SU-DHL-6 (cell line): ENCODE data around the gene KCNK3.

Experiments
- EZH2phosphoT487 ChIP-seq: fragments of 200-600 bp; sonication (generic), shearing (Covaris generic); conservative IDR thresholded peaks from 2 replicates; pipeline ENCODE4 v1.6.1; 2018; ENCODE audit warnings: mild to moderate bottlenecking, antibody characterized with exemption, low read length, moderate library complexity, mixed read lengths
- TF ChIP-seq, protein P1 (sequence below): fragments of 200-600 bp; sonication (generic); IDR thresholded peaks from one replicate; pipeline ENCODE4 v1.5.1; 2017; ENCODE audit warnings: antibody characterized with exemption, mild to moderate bottlenecking, low read length, moderate library complexity; ENCODE audit not compliant: insufficient read depth, poor library complexity, severe bottlenecking

DNA sequence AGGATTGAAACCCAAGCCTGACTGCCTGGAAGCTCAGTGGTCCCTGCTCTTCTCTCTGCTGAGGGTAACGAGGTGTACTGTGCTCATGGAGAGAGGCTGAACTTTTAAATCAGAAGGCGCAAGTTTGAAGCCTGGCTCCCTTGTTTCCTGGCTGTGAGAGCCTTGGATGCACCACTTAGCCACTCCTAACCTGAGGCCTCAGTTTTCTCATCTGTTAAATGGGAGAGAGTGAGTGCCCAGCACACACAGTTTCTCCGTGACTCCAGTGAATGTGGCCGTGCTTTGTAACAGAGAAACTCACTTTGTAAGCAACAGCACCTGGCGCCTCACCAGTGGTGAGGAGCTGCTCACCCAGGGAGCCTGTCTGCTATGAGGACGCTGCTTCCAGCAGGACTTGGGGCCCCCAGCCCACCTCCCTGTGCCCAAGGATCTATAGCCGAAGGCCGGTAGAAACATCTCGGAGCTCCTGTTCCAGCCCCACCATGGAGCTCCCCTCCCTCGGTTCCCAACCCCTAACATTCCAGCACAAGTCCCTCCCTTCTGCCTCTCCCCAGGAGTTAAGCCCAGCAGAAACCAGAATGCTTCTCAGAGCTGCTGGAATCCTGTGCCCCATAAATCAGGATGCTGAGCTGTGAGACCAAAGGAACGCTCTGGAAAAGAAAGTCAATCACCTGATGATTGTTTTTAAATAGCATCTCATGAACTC, 20.3 kb upstream of the KCNK3 start:
- TF ChIP-seq, protein P1, sequence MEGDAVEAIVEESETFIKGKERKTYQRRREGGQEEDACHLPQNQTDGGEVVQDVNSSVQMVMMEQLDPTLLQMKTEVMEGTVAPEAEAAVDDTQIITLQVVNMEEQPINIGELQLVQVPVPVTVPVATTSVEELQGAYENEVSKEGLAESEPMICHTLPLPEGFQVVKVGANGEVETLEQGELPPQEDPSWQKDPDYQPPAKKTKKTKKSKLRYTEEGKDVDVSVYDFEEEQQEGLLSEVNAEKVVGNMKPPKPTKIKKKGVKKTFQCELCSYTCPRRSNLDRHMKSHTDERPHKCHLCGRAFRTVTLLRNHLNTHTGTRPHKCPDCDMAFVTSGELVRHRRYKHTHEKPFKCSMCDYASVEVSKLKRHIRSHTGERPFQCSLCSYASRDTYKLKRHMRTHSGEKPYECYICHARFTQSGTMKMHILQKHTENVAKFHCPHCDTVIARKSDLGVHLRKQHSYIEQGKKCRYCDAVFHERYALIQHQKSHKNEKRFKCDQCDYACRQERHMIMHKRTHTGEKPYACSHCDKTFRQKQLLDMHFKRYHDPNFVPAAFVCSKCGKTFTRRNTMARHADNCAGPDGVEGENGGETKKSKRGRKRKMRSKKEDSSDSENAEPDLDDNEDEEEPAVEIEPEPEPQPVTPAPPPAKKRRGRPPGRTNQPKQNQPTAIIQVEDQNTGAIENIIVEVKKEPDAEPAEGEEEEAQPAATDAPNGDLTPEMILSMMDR: no peak
- no peak for TF ChIP-seq EZH2phosphoT487
